GM19099 (cell line): Measurements from ENCODE around the gene TMEM156.
A peak's percentile ranks its signal among the peaks of the same experiment; 100 is the strongest.

Experiments used
- POLR2A ChIP-seq: IDR thresholded peaks from 3 replicates; pipeline ENCODE4 v1.6.1; 2011; ENCODE audit warnings: low read depth; ENCODE audit not compliant: insufficient read length; ENCODE audit errors: extremely low read depth

Gene TMEM156

GRCh38 chr4:39045827-39046221, 13.6 kb upstream of the TMEM156 start:
- no peak for TF ChIP-seq POLR2A

GRCh38 chr4:39044956-39045826, 13.0 kb upstream of the TMEM156 start:
- TF ChIP-seq POLR2A: peak; percentile 16

- TF ChIP-seq POLR2A: peak; percentile 61
These were observed 12.3 kb upstream of the TMEM156 start for GRCh38 chr4:39044364-39044955.

- no peak for TF ChIP-seq POLR2A
These were observed 11.7 kb upstream of the TMEM156 start for GRCh38 chr4:39043861-39044363.

- no peak for TF ChIP-seq POLR2A
These were observed 11.1 kb upstream of the TMEM156 start for GRCh38 chr4:39043058-39043860.

GRCh38 chr4:39042366-39042765, 10.2 kb upstream of the TMEM156 start:
- TF ChIP-seq POLR2A: no peak

GRCh38 chr4:39039108-39039507, 6.9 kb upstream of the TMEM156 start:
- TF ChIP-seq POLR2A: no peak

GRCh38 chr4:39037941-39038340, 5.7 kb upstream of the TMEM156 start:
- no peak for TF ChIP-seq POLR2A

- TF ChIP-seq POLR2A: no peak
These were observed 5.2 kb upstream of the TMEM156 start for GRCh38 chr4:39037491-39037825.

- TF ChIP-seq POLR2A: no peak
These were observed 4.0 kb upstream of the TMEM156 start for GRCh38 chr4:39036172-39036571.

GRCh38 chr4:39030725-39031124, 1.5 kb downstream of the TMEM156 start:
- no peak for TF ChIP-seq POLR2A

- TF ChIP-seq POLR2A: no peak
These were observed 2.2 kb downstream of the TMEM156 start for GRCh38 chr4:39029752-39030694.

GRCh38 chr4:39026096-39026495, 6.1 kb downstream of the TMEM156 start:
- TF ChIP-seq POLR2A: no peak

GRCh38 chr4:39025552-39026085, 6.6 kb downstream of the TMEM156 start:
- no peak for TF ChIP-seq POLR2A
